Right hindlimb (tissue), 1 donor: ENCODE data around the gene KRTAP4-4.
"Not testable (repeated sequence)": the region's sequence is repeated elsewhere in the genome, so short reads cannot be mapped to it uniquely, and the experiment has no call there.

Experiments
- DNase-seq: peaks from one replicate; pipeline ENCODE4 v3.0.0-alpha.2; 2018

The KRTAP4-4 gene

DNA sequence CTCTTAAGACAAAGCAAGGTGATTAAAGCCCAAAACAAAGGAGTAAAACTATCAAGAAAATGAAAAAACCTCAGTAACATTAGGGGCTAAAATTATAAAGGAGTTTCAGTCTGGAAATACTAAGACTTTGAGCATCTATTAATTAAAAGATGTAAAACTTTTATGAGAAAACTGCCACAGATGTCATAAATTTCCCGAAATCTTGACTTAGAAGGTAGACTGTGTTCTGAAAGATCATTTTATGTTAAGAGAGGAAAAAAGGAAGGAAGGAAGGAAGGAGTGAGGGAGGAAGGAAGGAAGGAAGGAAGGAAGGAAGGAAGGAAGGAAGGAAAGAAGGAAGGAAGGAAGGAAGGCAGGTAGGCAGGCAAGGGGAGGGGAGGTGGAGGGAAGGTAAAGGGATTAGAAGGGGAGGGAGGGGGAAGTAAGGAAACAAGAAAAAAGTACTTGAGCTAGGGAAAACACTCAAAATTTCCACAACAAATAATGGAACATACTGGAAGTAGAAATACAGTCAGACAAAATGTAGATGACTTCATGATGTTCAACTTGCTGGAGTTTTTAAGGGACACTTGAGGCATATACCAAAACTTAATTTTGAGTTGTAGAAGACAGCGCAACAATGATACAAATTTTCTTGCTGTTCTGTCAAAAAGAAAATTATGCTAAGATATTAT is 12.9 kb downstream of the KRTAP4-4 start:
- no peak for DNase-seq

DNA sequence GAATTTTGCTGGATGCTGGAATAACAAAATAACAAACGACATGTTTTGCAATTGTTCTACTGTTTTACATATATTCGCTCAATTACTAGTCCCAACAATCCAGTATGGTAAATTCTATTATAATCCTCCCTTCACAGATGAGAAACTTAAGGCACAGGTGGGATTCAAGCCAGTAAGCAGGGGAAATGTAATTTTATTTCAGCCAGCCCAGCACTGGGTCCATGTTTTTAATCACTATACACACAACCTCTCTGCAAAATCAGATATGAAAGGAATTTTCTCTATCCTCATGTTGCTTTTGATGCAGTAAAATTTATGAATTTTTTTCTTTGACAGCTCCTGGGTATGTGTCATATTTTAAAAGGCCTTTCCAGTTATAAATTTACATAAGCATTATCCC is 15.3 kb downstream of the KRTAP4-4 start:
- DNase-seq, result no peak

- DNase-seq, result no peak
Measured at GRCh38 chr17:41144846-41145245, 15.7 kb downstream of the KRTAP4-4 start.

DNA sequence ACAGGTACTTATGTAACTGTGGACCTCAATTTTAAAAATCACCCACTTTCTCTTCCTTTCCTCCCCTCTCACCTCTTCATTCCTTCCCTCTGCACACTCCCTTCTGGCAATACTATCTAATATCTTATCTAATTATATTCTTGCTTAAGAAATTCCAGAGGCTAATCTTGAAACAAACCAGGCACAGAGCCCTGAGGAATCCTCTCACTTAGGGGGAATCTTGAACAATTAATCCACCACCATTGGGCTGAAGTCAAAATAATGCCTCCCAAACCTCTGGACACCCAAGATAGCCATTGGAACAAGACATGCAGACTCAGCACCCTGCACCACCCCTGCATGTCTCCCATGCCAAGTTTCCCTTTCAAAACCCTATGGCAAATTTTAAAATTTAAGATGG is 19.2 kb downstream of the KRTAP4-4 start:
- DNase-seq, result no peak

- DNase-seq, result no peak
Measured at GRCh38 chr17:41140360-41141131, 20.0 kb downstream of the KRTAP4-4 start, which contains the start of gene KRTAP4-6. Gene KRTAP4-6 (minus strand): TSS chr17:41140544. CDS start chr17:41140487, 57 bp downstream.

DNA sequence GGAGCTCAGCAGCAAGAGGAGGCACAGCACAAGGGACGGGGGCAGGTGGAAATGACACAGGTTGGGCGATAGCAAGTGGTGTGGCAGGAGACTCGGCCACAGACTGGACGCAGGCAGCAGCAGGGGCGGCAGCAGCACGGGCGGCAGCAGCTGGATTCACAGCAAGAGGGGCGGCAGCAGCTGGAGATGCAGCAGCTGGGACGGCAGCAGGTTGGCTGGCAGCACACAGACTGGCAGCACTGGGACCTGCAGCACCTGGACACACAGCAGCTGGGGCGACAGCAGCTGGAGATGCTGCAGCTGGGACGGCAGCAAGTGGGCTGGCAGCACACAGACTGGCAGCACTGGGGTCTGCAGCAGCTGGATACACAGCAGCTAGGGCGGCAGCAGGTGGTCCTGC is 20.7 kb downstream of the KRTAP4-4 start:
- DNase-seq, result not testable (repeated sequence)

- DNase-seq, result no peak
Measured at GRCh38 chr17:41133880-41134735, 26.4 kb downstream of the KRTAP4-4 start.

- DNase-seq, result no peak
Measured at GRCh38 chr17:41131979-41132378, 28.6 kb downstream of the KRTAP4-4 start.

GRCh38 chr17:41127371-41127770 is 33.2 kb downstream of the KRTAP4-4 start:
- DNase-seq, result no peak

GRCh38 chr17:41126412-41126811 is 34.1 kb downstream of the KRTAP4-4 start:
- no peak for DNase-seq

GRCh38 chr17:41125064-41125463 is 35.5 kb downstream of the KRTAP4-4 start:
- DNase-seq, result no peak

- DNase-seq, result not testable (repeated sequence)
Measured at GRCh38 chr17:41123991-41124371, 36.6 kb downstream of the KRTAP4-4 start, which contains the start of gene KRTAP4-12. Gene KRTAP4-12 (minus strand): TSS chr17:41124182. CDS start chr17:41124122, 60 bp downstream.

DNA sequence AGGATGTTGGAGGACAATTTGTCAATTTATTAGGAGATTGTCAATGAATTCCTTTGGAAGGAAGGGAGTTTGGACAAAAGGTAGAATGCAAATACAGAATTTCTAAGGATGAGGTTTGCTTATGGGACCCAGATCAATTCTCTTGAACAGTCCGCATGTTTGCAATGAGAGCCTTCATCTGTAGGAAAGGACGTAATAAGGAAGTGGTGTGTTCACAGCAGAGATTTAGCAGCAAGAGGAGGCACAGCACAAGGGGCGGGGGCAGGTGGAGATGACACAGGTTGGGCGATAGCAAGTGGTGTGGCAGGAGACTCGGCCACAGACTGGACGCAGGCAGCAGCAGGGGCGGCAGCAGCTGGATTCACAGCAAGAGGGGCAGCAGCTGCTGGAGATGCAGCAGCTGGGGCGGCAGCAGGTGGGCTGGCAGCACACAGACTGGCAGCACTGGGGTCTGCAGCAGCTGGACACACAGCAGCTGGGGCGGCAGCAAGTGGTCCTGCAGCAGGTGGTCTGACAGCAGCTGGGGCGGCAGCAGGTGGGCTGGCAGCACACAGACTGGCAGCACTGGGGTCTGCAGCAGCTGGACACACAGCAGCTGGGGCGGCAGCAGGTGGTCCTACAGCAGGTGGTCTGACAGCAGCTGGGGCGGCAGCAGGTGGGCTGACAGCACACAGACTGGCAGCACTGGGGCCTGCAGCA is 37.1 kb downstream of the KRTAP4-4 start:
- not testable (repeated sequence) for DNase-seq

DNA sequence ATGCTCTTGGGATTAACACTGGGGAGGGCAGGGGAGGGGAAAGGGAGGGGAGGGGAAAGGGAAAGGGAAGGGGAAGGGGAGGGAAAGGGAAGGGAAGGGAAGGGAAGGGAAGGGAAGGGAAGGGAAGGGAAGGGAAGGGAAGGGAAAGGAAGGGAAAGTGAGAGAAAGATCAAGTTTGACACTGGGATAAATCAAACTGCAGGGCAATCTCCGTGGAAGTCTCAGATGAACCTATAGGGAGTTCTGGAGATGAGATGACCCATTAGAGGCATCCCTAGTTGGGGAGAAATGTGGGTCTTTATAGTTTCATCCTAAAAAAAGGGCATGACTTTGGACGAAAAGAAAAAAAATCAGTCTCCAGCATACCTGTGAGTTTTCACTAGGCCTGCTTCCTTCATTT is 38.8 kb downstream of the KRTAP4-4 start:
- no peak for DNase-seq

DNA sequence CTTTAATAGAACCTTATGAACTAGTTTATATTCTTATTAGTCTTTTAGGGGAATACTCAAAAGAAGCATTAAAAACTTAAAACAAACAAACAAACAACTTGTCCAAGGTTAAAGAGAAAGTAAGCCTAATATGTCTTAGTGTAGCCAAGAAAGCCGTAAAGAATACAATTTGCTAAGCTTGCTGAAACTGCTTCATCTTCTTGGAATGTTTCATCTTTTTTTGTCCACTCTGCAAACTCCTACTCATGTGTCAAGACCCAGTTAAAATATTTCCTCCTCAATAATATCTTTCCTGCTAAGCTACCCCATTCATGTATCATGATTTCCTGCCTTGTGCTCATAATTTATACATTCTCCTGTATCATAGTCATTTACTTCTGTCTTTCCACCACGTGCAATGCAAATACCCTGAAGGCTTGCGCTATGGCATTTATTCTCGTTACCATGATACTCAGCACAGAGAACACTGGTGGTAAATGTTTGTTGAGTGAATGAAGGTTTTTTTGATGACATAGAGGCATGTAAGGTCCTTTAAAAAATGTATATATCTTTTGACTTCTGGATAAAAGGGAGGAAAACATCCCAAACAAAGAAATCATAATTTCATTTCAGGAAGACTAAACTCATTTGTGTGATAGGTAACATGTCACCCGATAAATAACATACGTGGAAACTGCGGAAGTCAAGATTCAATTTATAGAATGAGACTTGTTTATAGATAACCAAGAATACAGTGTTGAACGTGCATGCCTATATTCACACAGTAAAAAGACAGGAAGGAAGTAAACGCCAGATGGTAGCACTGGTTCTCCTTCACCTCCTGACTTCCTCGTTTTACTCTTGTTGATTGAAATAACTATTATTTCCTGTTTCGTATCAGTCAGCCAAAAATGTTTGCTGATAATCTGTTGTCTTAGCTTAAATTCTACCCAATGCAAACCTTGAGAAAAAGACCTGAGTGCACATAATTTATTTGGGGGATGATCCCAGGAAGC is 40.6 kb downstream of the KRTAP4-4 start:
- DNase-seq, result not testable (repeated sequence)

DNA sequence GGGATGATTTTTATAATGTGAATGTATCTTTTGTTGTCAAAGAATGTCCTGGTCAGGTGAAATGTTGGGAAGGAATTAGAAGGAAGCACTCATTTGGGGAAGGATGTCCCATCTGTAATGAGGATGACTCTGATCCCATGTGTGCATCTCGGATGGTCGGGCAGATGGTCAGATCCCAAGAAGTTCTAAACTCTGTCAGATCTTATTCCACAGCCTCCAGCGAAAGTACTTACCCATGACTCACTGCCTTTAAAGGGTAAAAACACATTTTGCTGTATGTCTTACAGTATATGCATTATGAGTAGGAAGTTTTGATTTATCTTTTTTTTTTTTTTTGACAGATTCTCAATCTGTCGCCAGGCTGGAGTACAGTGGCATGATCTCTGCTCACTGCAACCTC is 41.8 kb downstream of the KRTAP4-4 start:
- no peak for DNase-seq

GRCh38 chr17:41117846-41118386 is 42.6 kb downstream of the KRTAP4-4 start, which contains the start of gene KRTAP4-11:
Gene KRTAP4-11 (minus strand): TSS chr17:41118373. CDS start chr17:41118315, 58 bp downstream.
- DNase-seq, result not testable (repeated sequence)

DNA sequence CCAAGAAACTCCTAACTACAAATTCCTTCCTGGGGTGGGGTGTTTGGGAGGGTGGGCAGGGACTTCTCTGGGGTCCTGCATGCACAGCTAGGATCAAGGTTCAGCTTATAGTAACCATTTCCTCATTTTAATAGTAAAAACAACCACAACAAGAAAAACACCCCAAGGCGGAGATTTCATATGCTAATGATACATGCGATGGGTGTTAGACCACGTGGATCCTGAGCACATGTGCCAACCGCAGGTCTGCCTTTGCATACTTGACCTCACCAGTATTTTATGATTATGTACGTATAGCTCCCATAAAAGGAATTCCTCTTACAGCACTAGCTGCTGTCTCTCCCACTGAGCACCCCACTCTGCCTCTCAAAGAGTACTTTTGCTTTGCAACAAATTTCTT is 44.3 kb downstream of the KRTAP4-4 start:
- no peak for DNase-seq

GRCh38 chr17:41111151-41111885 is 49.2 kb downstream of the KRTAP4-4 start:
- DNase-seq, result no peak
